GM18511 (cell line): Measurements from ENCODE around the gene NEO1.

Experiments used
- ATAC-seq: cut with Tn5 transposase; IDR thresholded peaks from one replicate; pipeline ENCODE4 v1.9.1; 2021; ENCODE audit warnings: mild to moderate bottlenecking, moderate library complexity; ENCODE audit not compliant: unreplicated experiment

Gene NEO1

GRCh38 chr15:73072894-73073293, 20.6 kb downstream of the NEO1 start:
- ATAC-seq = no peak

GRCh38 chr15:73074241-73074640, 22.0 kb downstream of the NEO1 start:
- no peak for ATAC-seq

- no peak for ATAC-seq
Measured at GRCh38 chr15:73075160-73075859, 23.0 kb downstream of the NEO1 start.

GRCh38 chr15:73078291-73078690, 26.0 kb downstream of the NEO1 start:
- ATAC-seq = no peak

- ATAC-seq = no peak
Measured at GRCh38 chr15:73078722-73079121, 26.5 kb downstream of the NEO1 start.

GRCh38 chr15:73079565-73079964, 27.3 kb downstream of the NEO1 start:
- ATAC-seq = no peak

- no peak for ATAC-seq
Measured at GRCh38 chr15:73081321-73081958, 29.2 kb downstream of the NEO1 start.

- ATAC-seq = no peak
Measured at GRCh38 chr15:73082812-73083211, 30.5 kb downstream of the NEO1 start.

- no peak for ATAC-seq
Measured at GRCh38 chr15:73087098-73087497, 34.8 kb downstream of the NEO1 start.

- no peak for ATAC-seq
Measured at GRCh38 chr15:73105064-73105463, 52.8 kb downstream of the NEO1 start.

- no peak for ATAC-seq
Measured at GRCh38 chr15:73108676-73109075, 56.4 kb downstream of the NEO1 start.

- ATAC-seq = no peak
Measured at GRCh38 chr15:73109765-73110164, 57.5 kb downstream of the NEO1 start.

- no peak for ATAC-seq
Measured at GRCh38 chr15:73110201-73110600, 57.9 kb downstream of the NEO1 start.

GRCh38 chr15:73114064-73114463, 61.8 kb downstream of the NEO1 start:
- ATAC-seq = no peak

GRCh38 chr15:73116164-73116563, 63.9 kb downstream of the NEO1 start:
- no peak for ATAC-seq

- no peak for ATAC-seq
Measured at GRCh38 chr15:73118055-73118454, 65.8 kb downstream of the NEO1 start.

- no peak for ATAC-seq
Measured at GRCh38 chr15:73119478-73119877, 67.2 kb downstream of the NEO1 start.

- ATAC-seq = no peak
Measured at GRCh38 chr15:73120269-73120668, 68.0 kb downstream of the NEO1 start.

- ATAC-seq = no peak
Measured at GRCh38 chr15:73125219-73125618, 73.0 kb downstream of the NEO1 start.

GRCh38 chr15:73127302-73127936, 75.2 kb downstream of the NEO1 start:
- no peak for ATAC-seq

- no peak for ATAC-seq
Measured at GRCh38 chr15:73130830-73131229, 78.6 kb downstream of the NEO1 start.

GRCh38 chr15:73134196-73134595, 81.9 kb downstream of the NEO1 start:
- no peak for ATAC-seq
